GM13977 (cell line): ENCODE data around the gene XPNPEP3.

Experiments
- DNase-seq: peaks from one replicate; pipeline ENCODE4 v3.0.0; 2012; ENCODE audit warnings: low spot score
- in situ Hi-C: fragments of 300-500 bp; cut with MboI; formaldehyde crosslinking; loops from one replicate; pipeline ENCODE4 v1.12.0; 2022; ENCODE audit warnings: low sequenced_read_pairs, low pct_unique_long_range_greater_than_20kb, mixed read lengths, inconsistent platforms; ENCODE audit not compliant: unreplicated experiment
- TF ChIP-seq, protein P1 (sequence below): IDR thresholded peaks from 2 replicates; pipeline ENCODE4 v1.5.1; 2012; ENCODE audit warnings: mild to moderate bottlenecking, control low read depth; ENCODE audit not compliant: insufficient read depth; ENCODE audit errors: extremely low read depth, missing control alignments

The XPNPEP3 gene

DNA sequence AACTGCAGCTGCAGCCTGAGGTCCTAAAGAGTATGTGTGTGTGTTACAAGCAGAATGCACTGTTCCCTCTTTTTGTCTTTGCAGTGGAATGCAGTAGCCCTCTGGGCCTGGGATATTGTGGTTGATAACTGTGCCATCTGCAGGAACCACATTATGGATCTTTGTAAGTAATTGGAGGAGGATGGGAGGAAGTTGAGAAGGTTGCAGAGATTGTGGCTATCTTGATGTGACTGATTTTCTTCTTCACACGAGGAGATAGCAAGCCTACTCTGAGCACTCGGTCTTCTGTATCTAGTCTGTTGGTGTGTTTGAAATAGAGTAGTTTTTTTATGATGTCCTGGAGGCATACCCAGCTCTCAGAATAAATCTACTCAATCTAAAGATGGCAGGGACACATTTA, 96.5 kb downstream of the XPNPEP3 start:
- TF ChIP-seq, protein P1, sequence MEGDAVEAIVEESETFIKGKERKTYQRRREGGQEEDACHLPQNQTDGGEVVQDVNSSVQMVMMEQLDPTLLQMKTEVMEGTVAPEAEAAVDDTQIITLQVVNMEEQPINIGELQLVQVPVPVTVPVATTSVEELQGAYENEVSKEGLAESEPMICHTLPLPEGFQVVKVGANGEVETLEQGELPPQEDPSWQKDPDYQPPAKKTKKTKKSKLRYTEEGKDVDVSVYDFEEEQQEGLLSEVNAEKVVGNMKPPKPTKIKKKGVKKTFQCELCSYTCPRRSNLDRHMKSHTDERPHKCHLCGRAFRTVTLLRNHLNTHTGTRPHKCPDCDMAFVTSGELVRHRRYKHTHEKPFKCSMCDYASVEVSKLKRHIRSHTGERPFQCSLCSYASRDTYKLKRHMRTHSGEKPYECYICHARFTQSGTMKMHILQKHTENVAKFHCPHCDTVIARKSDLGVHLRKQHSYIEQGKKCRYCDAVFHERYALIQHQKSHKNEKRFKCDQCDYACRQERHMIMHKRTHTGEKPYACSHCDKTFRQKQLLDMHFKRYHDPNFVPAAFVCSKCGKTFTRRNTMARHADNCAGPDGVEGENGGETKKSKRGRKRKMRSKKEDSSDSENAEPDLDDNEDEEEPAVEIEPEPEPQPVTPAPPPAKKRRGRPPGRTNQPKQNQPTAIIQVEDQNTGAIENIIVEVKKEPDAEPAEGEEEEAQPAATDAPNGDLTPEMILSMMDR = no peak
- no peak for DNase-seq
- in situ Hi-C loops = loop anchor here (10.0 kb wide), 1 partner anchor 131 kb away; no protein-coding TSS in a partner anchor

DNA sequence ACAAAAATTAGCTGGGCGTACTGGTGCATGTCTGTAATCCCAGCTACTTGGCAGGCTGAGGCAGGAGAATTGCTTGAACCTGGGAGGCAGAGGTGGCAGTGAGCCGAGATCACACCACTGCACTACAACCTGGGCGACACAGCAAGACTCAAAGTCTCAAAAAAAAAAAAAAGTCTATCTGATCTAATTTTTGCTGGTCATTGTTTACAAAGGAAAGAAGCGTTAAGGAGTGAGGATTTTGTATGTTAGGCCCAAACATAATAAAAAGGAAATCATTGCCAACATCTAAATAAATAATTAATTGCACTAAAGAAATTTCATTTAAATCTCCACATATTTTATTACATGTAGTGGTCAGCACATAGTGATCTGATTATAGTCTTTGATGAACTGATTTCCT, 97.2 kb downstream of the XPNPEP3 start:
- no peak for DNase-seq
- in situ Hi-C loops = loop anchor here (10.0 kb wide), 1 partner anchor 131 kb away; no protein-coding TSS in a partner anchor
- TF ChIP-seq, protein P1 = no peak

DNA sequence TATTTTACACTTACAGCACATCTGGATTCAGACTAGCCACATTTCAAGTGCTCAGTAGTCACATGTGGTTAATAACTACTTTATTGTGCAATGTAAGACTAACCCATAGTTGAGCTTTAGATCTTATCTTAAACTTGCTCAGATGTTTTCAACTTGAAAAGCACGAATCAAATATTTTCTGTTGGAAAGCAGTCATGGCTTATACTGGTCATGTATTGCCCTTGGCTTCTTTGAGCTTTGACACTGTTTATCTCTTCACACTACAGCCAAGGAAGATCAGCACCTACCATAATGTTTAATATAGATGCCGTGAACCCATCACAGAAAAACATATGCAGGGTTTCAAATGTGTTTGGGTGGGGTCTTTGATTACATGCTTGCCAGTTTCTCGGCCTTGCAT, 98.6 kb downstream of the XPNPEP3 start:
- TF ChIP-seq, protein P1 = no peak
- in situ Hi-C loops = loop anchor here (10.0 kb wide), 1 partner anchor 129 kb away; no protein-coding TSS in a partner anchor
- no peak for DNase-seq

- TF ChIP-seq, protein P1 = no peak
- no peak for DNase-seq
- in situ Hi-C loops = loop anchor here (10.0 kb wide), 1 partner anchor 127 kb away; no protein-coding TSS in a partner anchor
These were observed 100.7 kb downstream of the XPNPEP3 start for GRCh38 chr22:40957601-40958000.

GRCh38 chr22:40958299-40958698, 101.4 kb downstream of the XPNPEP3 start:
- in situ Hi-C loops = loop anchor here (10.0 kb wide), 1 partner anchor 127 kb away; no protein-coding TSS in a partner anchor
- TF ChIP-seq, protein P1 = no peak
- DNase-seq = no peak

DNA sequence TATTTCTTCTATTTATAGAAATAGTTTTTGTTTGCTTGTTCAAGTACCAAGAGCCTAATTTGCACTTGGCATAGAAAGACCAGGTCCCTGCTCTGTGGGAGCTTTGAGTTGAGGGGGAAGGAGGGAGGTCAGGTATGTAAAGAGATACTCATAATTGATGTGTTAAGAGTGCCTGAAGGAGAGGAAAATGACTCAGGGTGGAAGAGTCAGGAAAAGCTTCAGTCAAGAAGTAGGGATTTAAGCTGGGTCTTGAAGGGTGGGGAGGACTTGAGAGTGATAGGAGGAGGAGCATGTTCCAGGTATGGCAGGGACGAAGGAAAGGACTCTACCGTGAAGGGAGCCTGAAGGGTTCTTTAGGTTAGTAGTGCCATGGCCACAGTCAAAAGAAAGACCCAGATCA, 103.2 kb downstream of the XPNPEP3 start:
- DNase-seq = no peak
- TF ChIP-seq, protein P1 = no peak
- in situ Hi-C loops = no loop called here
